WTC11 (cell line): Measurements from ENCODE around the gene TMEM86B. TPM values are rescaled to one million over a fixed set of nuclear protein-coding genes. Genes with fewer than 3 reads are reported as not detected.

ENCODE experiments used
- ATAC-seq: fragments of 200-7000 bp; cut with Tn5 transposase; 2 replicates; pipeline ENCODE4 v1.10.0; 2021; ENCODE audit warnings: mild to moderate bottlenecking, moderate library complexity
- CTCF ChIA-PET: fragments of 300-600 bp; sonication (Branson Sonifier 250); formaldehyde crosslinking; loops from one replicate; lab custom pipeline; 2021; ENCODE audit warnings: antibody characterized with exemption; lab: Charles Lee
- POLR2A ChIA-PET: fragments of 350-600 bp; sonication (Branson Sonifier 250); formaldehyde crosslinking; loops from one replicate; lab custom pipeline; 2021; ENCODE audit warnings: antibody characterized with exemption; lab: Charles Lee
- DNase-seq: peaks from one replicate; pipeline ENCODE4 v3.0.0; 2021; ENCODE audit warnings: low spot score
- H3K27ac Mint-ChIP-seq: 2 replicates; pipeline ENCODE4 v1.8.0; 2021; ENCODE audit warnings: mixed read lengths
- H3K27me3 Mint-ChIP-seq: 2 replicates; pipeline ENCODE4 v1.8.0; 2021; ENCODE audit warnings: low read depth, mild to moderate bottlenecking, moderate library complexity, mixed read lengths
- H3K36me3 Mint-ChIP-seq: 2 replicates; pipeline ENCODE4 v1.8.0; 2021; ENCODE audit warnings: mixed read lengths
- H3K4me1 Mint-ChIP-seq: 2 replicates; pipeline ENCODE4 v1.8.0; 2022; ENCODE audit warnings: mixed read lengths
- H3K4me3 Mint-ChIP-seq: 2 replicates; pipeline ENCODE4 v1.8.0; 2021; ENCODE audit warnings: mild to moderate bottlenecking, moderate library complexity, mixed read lengths
- H3K9me3 Mint-ChIP-seq: 2 replicates; pipeline ENCODE4 v1.8.0; 2021; ENCODE audit warnings: mixed read lengths
- ATF2 ChIP-seq: sonication (generic); formaldehyde crosslinking; IDR thresholded peaks from 2 replicates; pipeline ENCODE4 v1.8.1; 2022; ENCODE audit warnings: low read depth, missing genetic modification reagents, borderline replicate concordance
- CBFB ChIP-seq: sonication (generic); formaldehyde crosslinking; IDR thresholded peaks from 2 replicates; pipeline ENCODE4 v1.8.1; 2022; ENCODE audit warnings: mild to moderate bottlenecking, low read depth, missing genetic modification reagents
- CREB1 ChIP-seq: sonication (generic); formaldehyde crosslinking; IDR thresholded peaks from 2 replicates; pipeline ENCODE4 v1.8.0; 2023; ENCODE audit warnings: mild to moderate bottlenecking, missing genetic modification reagents
- E2F5 ChIP-seq: sonication (generic); formaldehyde crosslinking; IDR thresholded peaks from 2 replicates; pipeline ENCODE4 v1.8.1; 2022; ENCODE audit warnings: mild to moderate bottlenecking, moderate library complexity, missing genetic modification reagents
- ETV6 ChIP-seq: sonication (generic); formaldehyde crosslinking; IDR thresholded peaks from 2 replicates; pipeline ENCODE4 v1.8.1; 2022; ENCODE audit warnings: mild to moderate bottlenecking, missing genetic modification reagents
- GABPB1 ChIP-seq: sonication (generic); formaldehyde crosslinking; IDR thresholded peaks from 2 replicates; pipeline ENCODE4 v1.8.1; 2023; ENCODE audit warnings: mild to moderate bottlenecking, missing genetic modification reagents
- GRHL2 ChIP-seq: fragments of 250-450 bp; sonication (Bioruptor Pico); IDR thresholded peaks from 2 replicates; pipeline ENCODE4 v1.8.0; 2022; ENCODE audit warnings: mild to moderate bottlenecking, moderate library complexity; ENCODE audit not compliant: insufficient replicate concordance, severe bottlenecking
- HMGXB4 ChIP-seq: sonication (generic); formaldehyde crosslinking; IDR thresholded peaks from 2 replicates; pipeline ENCODE4 v1.8.1; 2023; ENCODE audit warnings: mild to moderate bottlenecking, moderate library complexity, missing genetic modification reagents
- MYBL2 ChIP-seq: sonication (generic); formaldehyde crosslinking; IDR thresholded peaks from 2 replicates; pipeline ENCODE4 v1.8.1; 2023; ENCODE audit warnings: mild to moderate bottlenecking, moderate library complexity, missing genetic modification reagents
- NR1H2 ChIP-seq: sonication (generic); formaldehyde crosslinking; IDR thresholded peaks from 2 replicates; pipeline ENCODE4 v1.9.0; 2021; ENCODE audit warnings: mild to moderate bottlenecking, moderate library complexity, missing genetic modification reagents
- PRDM15 ChIP-seq: sonication (generic); formaldehyde crosslinking; IDR thresholded peaks from 2 replicates; pipeline ENCODE4 v1.8.0; 2022; ENCODE audit warnings: missing genetic modification reagents
- PREB ChIP-seq: sonication (generic); formaldehyde crosslinking; IDR thresholded peaks from 2 replicates; pipeline ENCODE4 v1.8.1; 2022; ENCODE audit warnings: mild to moderate bottlenecking, missing genetic modification reagents, moderate library complexity, borderline replicate concordance
- RELA ChIP-seq: sonication (generic); formaldehyde crosslinking; IDR thresholded peaks from 2 replicates; pipeline ENCODE4 v1.8.1; 2022; ENCODE audit warnings: missing genetic modification reagents, mild to moderate bottlenecking, borderline replicate concordance
- ZBTB43 ChIP-seq: sonication (generic); formaldehyde crosslinking; IDR thresholded peaks from 2 replicates; pipeline ENCODE4 v1.8.1; 2023; ENCODE audit warnings: mild to moderate bottlenecking, missing genetic modification reagents
- ZNF263 ChIP-seq: sonication (generic); formaldehyde crosslinking; IDR thresholded peaks from 2 replicates; pipeline ENCODE4 v1.8.1; 2022; ENCODE audit warnings: low read depth, mild to moderate bottlenecking, moderate library complexity, missing genetic modification reagents
- ZNF396 ChIP-seq: fragments of 250-450 bp; sonication (Bioruptor Pico); IDR thresholded peaks from 2 replicates; pipeline ENCODE4 v1.8.0; 2021; ENCODE audit warnings: mild to moderate bottlenecking, moderate library complexity, borderline replicate concordance
- ZNF532 ChIP-seq: fragments of 250-450 bp; sonication (Bioruptor Pico); IDR thresholded peaks from 2 replicates; pipeline ENCODE4 v1.9.0; 2021; ENCODE audit warnings: mild to moderate bottlenecking, borderline replicate concordance
- ZNF671 ChIP-seq: fragments of 250-450 bp; sonication (Bioruptor Pico); IDR thresholded peaks from 2 replicates; pipeline ENCODE4 v1.8.0; 2021; ENCODE audit warnings: mild to moderate bottlenecking
- total RNA-seq: library from RNA; stranded (reverse); gene quantifications from 3 replicates; pipeline ENCODE4 v1.2.3, GENCODE V29; 2021

Gene TMEM86B
- total RNA-seq, 1 experiment from 2014 or later, result 4.2 TPM

GRCh38 chr19:55220525-55220924, 8.0 kb downstream of the TMEM86B start (continued):
- no peak for TF ChIP-seq HMGXB4
- no peak for TF ChIP-seq CBFB

- Mint-ChIP-seq H3K27ac (peak overlapping the region; percentile 81), H3K4me3 (peak overlapping the region; percentile 85), H3K9me3 (peaks cover 53% of the 10 kb centered on the region), H3K36me3 (peaks cover 9% of the 10 kb centered on the region), H3K27me3 (peaks cover 37% of the 10 kb centered on the region), H3K4me1 (peaks cover 4% of the 10 kb centered on the region)
- POLR2A ChIA-PET, result interaction anchor here (0.6 to 1.1 kb wide), 4 partner anchors 37 to 202 kb away, joined by 3 to 6 read pairs (median 4); partner anchors contain the start of gene SYT5
- CTCF ChIA-PET, result interaction anchor here (0.7 to 1.1 kb wide), 3 partner anchors 37 to 76 kb away, joined by 3 to 5 read pairs (median 4); partner anchors contain the start of genes DNAAF3 and SYT5
- peak; percentile 89 for ATAC-seq
- peak; percentile 92 for DNase-seq
- TF ChIP-seq ZNF263 (CRISPR knock-in tag) (no peak), NR1H2 (peak; percentile 77; the same call in 1 of the 2 replicates), MYBL2 (CRISPR knock-in tag) (peak; percentile 98), ZNF671 (no peak), GABPB1 (CRISPR knock-in tag) (peak; percentile 84; the same call in 1 of the 2 replicates), ZNF532 (CRISPR knock-in tag) (no peak), GRHL2 (CRISPR knock-in tag) (no peak), RELA (peak; percentile 92), ATF2 (CRISPR knock-in tag) (peak; percentile 90; the same call in 1 of the 2 replicates), PREB (CRISPR knock-in tag) (no peak; the same call in 1 of the 2 replicates), CREB1 (CRISPR knock-in tag) (peak; percentile 87), ETV6 (CRISPR knock-in tag) (peak; percentile 97), ZBTB43 (CRISPR knock-in tag) (peak; percentile 97), CBFB (peak; percentile 34; the same call in 1 of the 2 replicates), E2F5 (CRISPR knock-in tag) (peak; percentile 80), ZNF396 (CRISPR knock-in tag) (no peak), PRDM15 (peak; percentile 100)
Measured at GRCh38 chr19:55216461-55217198, 11.9 kb downstream of the TMEM86B start.
